ENCODE measurements around the gene SLC25A25.

SLC25A25 gene

GRCh38 chr9:128116104-128117083, 48.4 kb downstream of the SLC25A25 start:
- no peak for TF ChIP-seq CTCF (IDR thresholded peaks at IDR 0.05; ENCODE audit: low read depth, low read length)
- H3K4me3 ChIP-seq (ENCODE audit: low read depth, low read length) = no peak overlapping the region

- H3K4me3 ChIP-seq (ENCODE audit: low read depth, low read length) = no peak overlapping the region
- TF ChIP-seq CTCF (IDR thresholded peaks at IDR 0.05; ENCODE audit: low read depth, low read length) = peak; percentile 100
Observed at GRCh38 chr9:128117613-128118471, 49.8 kb downstream of the SLC25A25 start.

- TF ChIP-seq CTCF (IDR thresholded peaks at IDR 0.05; ENCODE audit: low read depth, low read length) = no peak
- no peak overlapping the region for H3K4me3 ChIP-seq (ENCODE audit: low read depth, low read length)
Observed at GRCh38 chr9:128118472-128118857, 50.4 kb downstream of the SLC25A25 start.

GRCh38 chr9:128118971-128119665, 51.1 kb downstream of the SLC25A25 start:
- no peak for TF ChIP-seq CTCF (IDR thresholded peaks at IDR 0.05; ENCODE audit: low read depth, low read length)
- H3K4me3 ChIP-seq (ENCODE audit: low read depth, low read length) = no peak overlapping the region

GRCh38 chr9:128120061-128120740, 52.2 kb downstream of the SLC25A25 start:
- no peak for TF ChIP-seq CTCF (IDR thresholded peaks at IDR 0.05; ENCODE audit: low read depth, low read length)

DNA sequence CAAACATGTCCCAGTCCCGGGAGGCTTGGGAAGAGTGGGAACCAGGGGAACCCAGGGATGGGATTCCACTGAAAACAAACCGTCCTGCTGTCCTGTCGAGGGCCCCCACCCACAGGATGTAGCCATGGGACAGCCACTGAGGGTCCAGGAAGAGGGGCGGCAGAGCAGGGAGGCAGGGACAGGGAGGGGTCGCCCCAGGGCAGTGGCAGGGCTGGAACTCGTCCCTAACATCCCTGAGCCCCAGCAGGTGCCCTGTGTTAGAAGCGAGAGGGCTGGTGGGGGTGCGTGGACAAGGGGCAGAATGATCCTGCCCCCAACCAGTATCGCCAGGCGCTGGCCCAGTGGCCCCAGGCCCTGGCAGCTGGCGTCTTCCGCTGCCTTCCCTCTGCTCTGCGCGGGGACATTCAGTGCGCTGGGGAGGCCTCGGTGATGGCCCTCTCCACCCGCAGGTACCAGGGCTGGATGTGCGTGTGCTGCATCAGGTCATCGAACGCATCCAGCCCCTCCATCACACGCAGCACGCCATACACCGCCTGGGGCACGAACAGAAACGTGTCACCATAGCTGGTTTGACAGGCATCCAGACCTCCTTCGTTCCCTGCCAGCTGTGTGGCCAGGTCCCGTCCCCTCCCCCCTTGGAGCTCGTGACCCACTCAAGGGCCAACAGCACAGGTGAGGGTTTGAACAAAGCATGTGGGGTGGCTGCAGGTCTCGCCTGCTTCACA, 52.9 kb downstream of the SLC25A25 start:
- no peak overlapping the region for H3K4me3 ChIP-seq (ENCODE audit: low read depth, low read length)
- TF ChIP-seq CTCF (IDR thresholded peaks at IDR 0.05; ENCODE audit: low read depth, low read length) = no peak

More at GRCh38 chr9:128120061-128120740, 52.2 kb downstream of the SLC25A25 start:
- H3K4me3 ChIP-seq (ENCODE audit: low read depth, low read length) = no peak overlapping the region
